Stimulated activated CD4-positive, alpha-beta T cell treated with anti-CD3 and anti-CD28 coated beads, Interleukin-4, amount 100 ng/mL, for 4 hours (primary cell): ENCODE results near the gene CSRP1.

Experiments
- DNase-seq, 2 experiments: peaks; one replicate each; pipeline ENCODE4 v3.0.0-alpha.2; 2020

CSRP1 gene

DNA sequence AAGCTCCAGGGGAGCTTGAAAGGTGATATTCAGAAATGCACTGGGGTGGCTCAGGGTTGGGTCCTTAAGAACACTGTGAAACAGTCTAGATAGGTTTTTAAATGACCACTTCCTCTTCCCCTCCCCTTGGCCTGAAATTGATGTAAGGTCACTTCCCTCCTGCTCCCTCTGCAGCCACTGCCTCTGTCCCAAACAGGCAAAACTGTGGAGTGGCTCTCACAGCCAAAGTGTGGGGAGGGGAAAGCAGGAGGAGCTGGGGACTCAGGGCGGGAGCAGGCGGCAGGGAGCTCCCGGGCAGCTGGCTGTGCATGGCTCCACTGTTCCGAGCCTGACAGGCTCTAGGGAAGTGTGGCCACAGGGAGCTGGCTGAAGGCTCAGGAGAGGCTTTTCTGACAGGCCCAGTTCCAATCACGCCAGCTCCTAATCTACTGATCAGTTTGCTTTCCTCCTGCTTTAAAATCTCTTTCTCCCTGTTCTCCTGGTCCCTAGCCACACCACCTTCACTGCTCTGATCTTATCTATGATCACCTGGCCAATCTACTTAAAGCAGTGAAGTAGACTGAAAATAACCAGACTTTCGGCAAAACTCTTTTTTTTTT, 5.1 kb upstream of the CSRP1 start:
- no peak for DNase-seq

DNA sequence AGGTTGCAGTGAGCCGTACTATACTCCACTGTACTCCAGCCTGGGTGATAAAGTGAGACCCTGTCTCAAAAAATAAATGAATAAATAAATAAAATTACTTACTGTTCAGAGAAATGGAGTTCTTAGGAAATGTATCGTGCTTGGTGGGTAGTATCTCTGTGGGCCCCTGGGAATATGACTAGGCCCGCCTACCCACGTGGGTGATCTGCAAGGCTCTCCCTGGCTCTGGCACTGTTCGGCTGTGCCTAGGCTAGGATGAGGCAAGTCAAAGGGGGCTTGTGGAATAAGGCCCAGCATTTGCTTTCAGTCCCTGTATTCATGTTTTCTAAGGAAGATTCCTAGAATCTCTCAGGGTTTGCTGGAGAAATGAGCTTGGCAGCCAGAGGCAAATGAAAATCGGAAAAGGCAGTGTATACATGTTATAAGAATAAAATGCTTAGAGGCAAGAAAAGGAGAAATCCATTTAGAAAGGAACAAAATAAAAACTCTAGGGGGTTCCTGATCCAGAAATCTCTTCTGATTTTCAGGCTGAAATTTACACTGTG, 4.5 kb upstream of the CSRP1 start:
- no peak for DNase-seq

DNA sequence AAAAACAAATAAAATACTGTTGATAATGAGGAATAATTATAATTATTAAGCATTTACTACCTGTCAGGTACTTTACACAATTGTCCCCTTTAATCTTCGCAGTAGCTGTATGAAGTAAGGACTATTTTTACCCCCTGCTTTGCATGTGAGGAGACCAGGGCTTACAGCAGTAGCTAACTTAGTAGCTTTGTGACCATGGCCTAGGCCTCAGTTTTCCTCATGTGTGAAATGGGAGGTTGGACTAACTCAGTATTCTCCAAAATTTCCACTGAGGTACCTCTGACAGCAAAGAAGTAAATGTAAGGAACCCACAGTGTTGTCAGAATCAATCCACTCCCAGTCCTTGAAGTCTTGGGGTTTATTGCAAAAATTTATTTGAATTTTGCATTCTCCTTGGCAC, 3.8 kb upstream of the CSRP1 start:
- no peak for DNase-seq

DNA sequence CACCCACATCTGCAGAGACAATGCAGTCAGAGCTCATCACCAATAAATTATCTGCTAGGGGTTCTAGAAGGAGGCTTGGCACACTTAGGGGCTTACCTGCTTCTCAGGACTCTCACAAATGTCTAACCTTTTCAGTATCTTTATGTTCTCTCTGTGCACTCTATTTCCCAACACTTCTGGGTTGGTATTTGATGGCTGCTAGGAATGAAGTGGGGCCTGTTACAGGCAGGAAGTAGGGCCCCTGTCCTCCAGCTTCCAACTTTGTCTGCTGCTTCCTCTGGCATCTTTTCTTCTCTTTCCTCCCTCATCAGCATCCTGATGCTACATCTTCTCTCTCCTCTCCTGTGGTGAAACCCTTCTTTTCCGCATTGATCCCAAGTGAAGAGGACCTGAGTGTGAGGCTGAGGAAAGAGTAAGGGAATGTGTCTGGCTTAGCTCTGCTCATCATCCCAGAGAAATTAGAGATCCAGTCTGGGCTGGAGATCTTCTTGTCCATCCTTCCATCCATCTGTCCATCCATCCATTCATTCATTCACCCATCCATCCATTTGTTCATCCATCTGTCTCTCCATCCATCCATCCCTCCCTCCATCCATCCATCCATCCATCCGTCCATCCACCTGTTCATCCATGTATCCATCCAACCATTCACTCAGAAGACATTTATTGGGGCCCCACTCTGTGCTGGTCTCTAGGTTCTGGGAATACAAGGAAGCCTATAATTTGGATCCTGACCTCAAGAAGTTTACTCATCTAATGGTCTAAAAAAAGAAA, 2.9 kb upstream of the CSRP1 start:
- DNase-seq: no peak

DNA sequence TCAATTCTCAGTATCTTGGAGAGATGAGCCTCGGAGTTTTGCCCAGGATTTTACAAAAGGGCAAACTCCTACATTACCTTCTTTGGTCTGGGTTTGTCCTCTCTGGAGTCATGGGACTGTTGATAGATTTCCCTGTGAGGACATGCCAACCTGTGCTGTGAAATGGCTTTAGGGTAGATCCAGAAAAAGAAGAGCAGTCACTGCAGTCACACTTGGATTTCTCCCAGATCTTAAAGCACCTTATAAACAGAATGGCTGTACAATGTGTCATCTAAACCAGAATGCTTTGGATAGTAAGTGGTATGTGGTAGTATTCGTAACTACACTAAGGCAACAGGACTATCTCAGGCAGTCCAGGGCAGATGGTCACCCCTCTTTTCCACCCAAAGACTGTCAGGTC, 1.9 kb upstream of the CSRP1 start:
- DNase-seq: no peak

DNA sequence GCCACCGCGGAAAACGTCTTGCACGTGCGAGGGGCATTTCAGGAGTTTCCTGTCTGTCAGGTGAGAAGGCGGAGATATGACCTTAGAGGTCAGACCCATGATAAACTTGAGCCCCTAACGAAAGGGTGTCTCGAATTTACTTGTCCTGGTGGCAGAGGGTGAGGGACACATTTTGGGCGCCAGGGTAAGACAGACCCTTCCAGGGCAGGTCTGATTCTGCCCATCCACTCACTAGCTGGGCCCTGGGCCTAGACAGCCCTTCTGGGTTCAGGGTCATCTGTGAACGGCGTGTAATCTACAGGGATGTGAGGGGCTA, 395 bp upstream of the CSRP1 start:
- DNase-seq: peak in 1 of 2 experiments; percentile 4

DNA sequence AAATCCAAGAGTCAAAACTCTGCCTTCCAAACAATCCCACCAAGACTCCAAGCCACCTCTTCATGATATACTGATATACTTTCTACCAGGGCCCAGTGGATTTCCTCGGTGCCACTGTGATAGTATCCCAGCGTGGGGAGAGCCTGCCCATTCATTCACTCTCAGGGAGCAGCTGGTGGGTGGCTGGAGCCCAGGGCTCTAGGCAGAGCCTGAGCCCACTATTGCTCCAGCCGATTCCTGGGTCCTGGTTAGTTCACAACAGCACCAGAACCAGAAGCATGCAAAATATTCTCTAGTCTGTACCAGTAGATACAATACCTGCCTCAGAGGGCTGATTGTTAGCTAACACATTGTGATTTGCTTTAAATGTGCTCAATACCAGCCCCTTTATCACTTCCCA, 831 bp downstream of the CSRP1 start:
- no peak for DNase-seq

DNA sequence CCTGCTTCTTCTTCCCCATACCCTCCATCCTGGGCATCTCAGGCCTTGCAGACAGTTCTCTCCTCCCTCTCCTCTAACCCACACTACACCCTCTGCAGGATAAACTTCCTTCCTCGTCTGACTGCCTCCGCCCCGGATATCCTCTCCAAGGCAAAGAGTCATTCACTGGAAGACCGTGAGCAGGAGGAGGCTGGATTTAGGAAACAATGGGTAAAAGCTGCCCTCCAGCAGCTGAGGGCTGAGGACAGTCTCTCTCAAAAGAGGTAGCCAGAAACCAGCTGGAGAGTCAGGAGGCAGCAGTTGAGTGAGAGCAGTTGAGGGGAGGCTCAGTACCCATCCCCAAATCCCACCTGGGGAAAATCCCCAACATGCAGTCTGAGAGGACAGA, 1.4 kb downstream of the CSRP1 start:
- DNase-seq: no peak

DNA sequence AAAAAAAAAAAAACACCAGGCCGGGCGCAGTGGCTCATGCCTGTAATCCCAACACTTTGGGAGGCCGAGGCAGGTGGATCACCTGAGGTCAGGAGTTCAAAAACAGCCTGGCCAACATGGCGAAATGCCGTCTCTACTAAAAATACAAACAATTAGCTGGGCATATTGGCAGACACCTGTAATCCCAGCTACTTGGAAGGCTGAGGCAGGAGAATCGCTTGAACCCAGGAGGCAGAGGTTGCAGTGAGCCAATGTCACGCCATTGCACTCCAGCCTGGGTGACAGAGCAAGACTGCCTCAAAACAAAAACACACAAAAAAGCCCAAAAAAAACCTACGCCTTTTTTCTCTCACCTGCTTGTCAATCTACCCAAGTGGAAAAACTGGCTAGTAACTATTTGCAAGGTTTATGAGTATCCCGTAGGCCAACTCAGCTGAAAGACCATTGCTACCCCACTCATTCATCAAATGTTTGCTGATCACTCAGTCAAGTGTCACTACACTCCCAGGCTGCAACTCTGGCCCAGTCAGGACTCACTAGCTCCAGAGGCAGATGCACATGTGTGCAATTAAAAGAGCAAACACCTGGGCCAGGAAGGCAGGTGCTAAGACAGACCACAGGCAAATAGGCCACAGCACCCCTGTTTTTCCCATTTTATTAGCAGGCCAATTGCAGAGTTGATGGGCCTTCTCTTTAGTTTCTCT, 2.0 kb downstream of the CSRP1 start:
- DNase-seq: no peak

DNA sequence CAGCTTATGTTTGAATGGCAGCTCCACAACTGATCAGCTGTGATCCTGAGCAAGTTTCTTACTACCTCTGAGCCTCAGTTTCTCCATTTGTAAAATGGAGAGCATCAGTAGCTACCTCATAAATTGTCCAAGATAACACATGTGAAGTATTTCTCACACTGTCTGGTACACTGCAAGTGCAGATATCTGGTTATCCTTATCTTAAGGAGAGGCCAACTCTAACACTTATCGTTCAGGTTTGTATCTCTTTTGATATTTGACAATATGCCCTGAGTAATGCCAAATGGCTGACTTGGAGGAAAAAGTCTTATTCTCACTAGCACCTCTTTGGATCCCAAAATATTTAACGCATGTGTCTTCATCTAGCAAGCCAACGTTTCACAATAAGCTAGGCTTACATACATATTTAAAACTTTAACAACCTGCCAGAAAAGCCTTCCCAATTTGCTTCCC, 2.7 kb downstream of the CSRP1 start:
- no peak for DNase-seq

DNA sequence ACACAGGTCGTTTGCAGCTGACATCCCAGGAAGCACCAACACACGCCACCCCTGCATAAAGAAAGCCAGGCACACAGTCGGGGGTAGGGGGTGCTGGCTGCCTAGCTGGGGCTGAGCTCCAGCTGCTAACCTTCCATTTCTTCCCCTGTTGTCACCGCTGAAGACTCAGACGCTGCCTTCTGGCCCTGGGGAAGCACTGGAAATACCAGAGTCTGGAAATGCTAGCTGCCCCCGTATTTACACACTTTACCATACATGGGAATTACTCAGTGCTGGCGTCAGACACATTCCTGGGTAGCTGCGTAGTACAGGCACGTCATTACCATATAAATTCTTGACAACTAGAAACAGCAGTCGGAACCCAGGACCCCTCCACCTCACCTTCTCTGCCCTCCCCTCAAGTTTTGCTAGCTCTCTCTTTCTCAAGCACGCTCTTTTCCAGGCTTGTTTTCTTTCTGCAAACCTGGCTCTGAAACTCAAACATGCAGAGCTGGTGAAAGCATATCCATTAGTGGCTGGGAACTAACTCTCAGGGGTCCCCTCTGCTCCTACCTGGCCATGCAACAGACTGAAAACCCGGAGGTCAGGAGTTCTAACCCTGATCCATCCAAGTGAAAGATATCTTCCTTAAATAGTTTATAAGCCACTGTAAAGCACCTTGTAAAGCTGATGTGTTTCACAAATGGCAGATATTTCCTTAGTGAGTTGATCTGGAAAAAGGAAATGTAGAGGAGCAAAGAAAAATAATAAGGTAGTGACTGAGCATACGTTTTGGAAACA, 3.3 kb downstream of the CSRP1 start:
- no peak for DNase-seq

DNA sequence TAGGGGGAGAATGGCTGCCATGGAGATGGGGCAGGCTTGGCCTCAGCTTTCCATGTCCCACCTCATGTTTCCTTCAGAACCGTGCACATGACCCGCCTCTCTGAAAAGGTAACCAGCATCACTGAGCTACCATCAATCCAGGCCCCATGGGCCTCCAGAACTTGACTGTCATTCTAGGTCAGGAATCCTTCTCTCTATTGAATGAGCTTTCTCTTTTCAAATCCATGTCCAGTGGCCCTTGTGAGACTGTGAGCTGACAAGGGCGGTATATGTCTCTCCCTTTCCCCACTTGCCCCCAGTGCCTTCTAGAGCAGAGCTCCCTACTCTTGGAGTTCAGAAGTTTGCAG, 4.4 kb downstream of the CSRP1 start:
- no peak for DNase-seq

DNA sequence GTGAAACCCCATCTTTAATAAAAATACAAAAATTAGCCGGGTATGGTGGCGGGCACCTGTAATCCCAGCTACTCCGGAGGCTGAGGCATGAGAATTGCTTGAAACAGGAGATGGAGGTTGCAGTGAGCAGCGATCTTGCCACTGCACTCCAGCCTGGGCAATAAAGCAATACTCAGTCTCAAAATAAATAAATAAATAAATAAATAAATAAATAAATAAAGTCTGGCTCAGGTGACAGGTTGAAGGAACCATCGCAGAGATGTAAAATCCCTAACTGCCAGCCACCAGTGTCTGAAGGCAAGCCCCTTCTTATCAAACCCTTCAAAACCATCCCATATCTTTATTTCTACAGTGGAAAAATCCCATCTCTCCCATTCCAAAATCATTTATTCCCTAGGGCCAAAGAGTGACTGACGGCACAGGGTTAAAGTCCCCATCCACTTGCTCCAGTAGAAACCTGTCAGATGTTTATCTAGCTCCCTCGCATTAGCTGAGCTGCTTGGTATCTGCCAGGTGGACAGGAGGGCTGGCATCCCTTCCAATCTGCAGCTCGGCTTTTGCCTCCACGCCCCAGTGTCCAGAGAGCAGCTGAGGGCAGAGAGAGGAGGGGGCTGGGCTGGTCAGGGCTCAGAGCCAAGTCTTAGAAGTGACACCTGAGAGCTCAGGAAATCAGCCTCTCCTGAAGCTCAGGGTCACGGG, 5.0 kb downstream of the CSRP1 start:
- DNase-seq: no peak

DNA sequence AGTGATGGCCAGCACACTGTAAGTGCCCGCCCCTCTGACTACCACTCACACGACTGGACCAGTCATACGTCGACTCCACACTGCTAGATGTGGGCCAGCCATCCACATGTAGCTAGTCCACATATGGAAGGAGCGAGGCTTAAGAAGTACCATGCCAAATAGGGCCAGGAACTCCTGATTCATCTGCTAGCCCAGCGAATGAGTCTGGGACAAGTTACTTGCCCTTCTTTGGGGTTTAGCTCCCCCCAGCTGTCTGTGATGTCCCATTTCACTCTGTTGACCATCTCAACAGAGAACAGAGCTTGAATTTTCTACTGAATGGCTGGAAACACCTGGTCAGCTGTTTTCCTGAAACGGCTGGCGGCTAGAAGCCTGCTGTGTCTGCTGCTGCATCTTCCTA, 5.8 kb downstream of the CSRP1 start:
- no peak for DNase-seq

DNA sequence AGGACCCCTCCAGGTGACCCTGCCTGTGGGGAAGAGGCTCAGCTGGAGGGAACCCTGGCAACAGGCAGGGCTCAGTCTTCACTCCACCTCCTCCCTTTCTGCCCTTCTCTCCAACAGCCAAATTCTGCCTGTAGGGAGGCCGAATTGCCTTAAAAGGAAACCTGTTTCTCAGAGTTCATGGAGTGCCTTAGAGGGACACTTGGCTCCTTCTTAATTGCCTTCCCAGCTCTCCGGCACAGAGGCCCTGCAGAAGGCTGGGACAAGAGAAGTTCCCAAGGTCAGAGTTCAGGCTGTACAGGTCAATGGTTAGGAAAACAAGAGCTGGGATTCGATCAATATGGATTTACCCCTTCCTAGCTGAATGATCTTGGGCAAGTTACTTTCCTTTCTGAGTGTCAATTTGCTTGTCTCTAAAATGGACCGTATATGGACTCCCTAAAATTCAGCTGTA, 6.2 kb downstream of the CSRP1 start:
- DNase-seq: no peak

DNA sequence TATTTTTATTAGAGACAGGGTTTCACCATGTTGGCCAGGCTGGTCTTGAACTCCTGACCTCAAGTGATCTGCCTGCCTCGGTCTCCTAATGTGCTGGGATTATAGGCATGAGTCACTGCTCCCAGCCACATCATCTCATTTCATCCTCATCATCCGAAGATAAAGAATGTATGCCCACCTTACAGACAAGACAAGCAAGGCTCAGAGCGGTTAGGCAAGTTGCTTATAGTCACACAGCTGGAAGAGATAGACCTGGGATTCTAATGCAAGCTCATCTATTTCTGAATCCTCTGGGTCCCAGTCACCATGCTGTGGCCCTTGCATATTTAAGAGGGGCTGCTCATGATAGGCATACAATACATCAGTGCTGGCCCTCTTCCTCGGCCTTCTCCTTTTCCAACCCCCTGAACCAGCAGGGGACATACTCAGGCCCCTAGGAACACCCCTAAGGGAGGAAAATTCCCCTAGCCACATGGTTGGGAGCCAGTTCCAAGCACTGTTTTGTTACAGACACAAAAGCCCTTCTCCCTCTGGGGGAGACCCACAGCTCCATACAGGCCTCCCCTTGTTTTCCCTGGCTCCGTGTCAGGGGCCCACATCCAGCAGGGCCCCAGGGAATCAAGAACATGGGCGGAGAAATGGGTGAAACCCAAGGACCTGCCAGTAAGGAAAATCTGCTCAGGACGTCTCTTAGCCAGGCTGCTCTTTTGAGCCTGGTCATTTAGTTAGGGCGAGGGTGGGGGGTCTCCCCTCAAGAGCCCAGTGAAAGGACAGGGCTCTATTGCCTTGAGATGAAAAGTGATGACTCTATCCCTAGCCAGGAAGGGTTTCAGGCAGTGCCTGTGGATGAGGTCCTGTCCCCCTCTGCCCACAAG, 6.9 kb downstream of the CSRP1 start:
- no peak for DNase-seq

DNA sequence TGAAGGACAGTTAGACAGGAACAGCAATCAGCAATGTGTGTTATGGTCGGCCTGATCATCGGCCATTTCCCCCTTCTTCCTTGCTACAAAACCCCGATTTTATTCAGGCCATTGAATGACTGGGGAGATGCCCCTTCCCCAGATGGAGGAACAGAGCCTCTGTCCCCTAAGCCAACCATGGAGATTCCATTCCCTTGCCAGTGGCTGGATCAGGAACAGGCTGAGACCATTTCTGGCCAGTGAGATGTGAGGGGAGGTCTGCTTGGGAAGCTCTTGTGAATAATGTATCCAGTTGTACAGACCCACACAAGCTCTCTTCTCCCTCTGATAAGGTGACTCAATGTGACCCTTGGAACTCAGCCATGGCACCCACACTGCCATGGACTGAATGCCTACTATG, 7.7 kb downstream of the CSRP1 start:
- DNase-seq: no peak

DNA sequence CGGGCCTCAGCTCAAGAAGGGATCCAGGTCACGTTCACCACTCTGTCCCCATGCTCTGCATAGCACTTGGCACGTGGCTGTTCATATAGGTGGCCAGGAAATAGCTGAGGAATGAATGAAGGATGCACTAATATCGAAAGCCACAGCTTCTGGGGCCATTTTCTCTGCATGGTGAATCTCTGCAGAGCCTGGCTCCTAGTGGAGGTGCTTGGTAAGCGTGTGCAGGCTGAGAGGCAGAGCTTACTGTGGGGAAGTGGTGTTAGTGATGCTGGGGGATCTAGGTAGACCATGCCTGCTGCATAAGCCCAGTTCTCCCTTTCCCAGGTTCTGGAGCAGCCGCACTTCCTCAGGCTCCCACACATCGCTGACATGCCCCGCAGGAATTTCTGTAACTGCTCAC, 8.3 kb downstream of the CSRP1 start:
- DNase-seq: no peak

DNA sequence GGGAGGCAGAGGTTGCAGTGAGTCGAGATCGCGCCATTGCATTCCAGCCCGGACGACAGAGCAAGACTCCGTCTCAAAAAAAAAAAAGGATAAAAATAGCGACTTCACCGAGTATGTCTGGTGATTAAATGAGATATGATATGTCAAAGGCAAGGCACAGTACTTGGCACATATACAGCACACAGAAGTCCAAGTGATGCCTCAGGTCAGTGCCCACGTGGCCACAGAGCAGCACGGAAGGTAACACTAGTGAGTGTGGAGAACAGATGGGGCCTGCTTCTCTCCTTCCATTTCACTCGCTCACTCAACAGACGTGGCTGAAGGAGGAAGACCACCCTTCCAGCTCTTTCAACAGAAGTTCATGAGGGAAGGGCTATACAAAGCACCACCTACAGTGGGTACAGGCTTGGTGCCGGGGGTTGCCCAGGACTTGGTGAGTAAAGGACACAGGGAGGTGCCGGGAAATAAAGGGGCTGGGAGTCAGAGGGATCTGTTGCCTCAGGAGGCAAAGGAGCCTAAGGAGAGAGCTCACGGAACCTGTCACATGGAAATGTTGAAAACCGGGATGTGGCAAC, 8.9 kb downstream of the CSRP1 start:
- DNase-seq: no peak

DNA sequence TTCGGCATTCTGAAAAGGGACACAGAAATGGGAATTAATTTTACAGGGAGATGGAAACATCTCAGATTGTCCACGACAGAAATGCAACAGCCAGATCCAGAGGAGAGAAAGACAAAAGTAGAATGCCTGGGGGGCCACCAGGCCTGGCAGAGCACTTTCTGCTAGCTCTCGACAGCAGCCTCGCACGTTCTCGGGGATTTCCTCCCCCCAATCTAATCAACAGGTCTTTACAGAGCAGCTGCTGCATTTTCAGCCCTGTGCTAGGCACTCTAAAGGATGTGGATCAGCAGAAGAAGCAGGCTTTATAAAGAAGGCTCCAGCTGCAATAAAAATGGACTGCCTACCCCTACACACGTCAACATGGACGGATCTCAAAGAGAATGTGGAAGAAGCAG, 10.6 kb downstream of the CSRP1 start:
- no peak for DNase-seq

DNA sequence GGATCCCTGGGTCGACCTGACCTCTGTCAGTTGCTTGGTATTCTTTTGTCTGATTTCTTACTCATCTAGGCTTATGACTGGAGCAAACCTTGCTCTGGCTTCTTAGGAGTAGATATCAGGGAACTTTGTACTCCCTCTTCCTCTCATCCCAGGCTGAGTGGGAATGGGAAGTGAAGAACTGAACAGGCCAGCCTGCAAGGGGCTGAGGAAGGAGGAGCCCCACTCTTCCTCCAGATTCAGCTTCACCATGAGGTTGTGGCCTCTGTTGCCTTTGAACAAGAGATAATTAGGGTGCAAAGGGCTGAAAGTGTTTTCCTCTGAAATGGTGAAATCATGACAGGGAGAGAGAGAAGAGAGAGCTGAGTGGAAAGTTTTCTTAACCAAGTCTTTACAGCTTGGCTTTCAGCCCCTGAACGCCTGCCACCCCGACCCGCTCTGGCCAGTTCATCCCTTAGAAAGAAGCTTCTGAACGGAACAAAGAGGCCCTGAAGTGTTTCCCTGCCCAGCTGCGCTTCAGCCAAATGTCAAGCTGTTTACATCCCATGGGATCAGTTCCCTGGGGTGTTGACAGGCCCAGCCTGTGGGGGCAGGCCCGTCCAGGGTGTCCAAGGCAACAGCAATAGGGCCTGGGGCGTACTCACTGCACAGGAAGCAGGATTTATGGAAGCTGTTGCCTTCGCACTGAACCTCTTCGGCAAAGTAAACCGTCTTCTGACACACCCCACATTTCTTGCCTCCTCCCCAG, 11.2 kb downstream of the CSRP1 start:
- DNase-seq: no peak
